Measurements from ENCODE around the gene SPATA32. TPM values are rescaled to one million over a fixed set of nuclear protein-coding genes. Genes with fewer than 3 reads are reported as not detected.
A peak's percentile ranks its signal among the peaks of the same experiment; 100 is the strongest.

The SPATA32 gene
- total RNA-seq, 1 donor from 2014 or later, result not detected

DNA sequence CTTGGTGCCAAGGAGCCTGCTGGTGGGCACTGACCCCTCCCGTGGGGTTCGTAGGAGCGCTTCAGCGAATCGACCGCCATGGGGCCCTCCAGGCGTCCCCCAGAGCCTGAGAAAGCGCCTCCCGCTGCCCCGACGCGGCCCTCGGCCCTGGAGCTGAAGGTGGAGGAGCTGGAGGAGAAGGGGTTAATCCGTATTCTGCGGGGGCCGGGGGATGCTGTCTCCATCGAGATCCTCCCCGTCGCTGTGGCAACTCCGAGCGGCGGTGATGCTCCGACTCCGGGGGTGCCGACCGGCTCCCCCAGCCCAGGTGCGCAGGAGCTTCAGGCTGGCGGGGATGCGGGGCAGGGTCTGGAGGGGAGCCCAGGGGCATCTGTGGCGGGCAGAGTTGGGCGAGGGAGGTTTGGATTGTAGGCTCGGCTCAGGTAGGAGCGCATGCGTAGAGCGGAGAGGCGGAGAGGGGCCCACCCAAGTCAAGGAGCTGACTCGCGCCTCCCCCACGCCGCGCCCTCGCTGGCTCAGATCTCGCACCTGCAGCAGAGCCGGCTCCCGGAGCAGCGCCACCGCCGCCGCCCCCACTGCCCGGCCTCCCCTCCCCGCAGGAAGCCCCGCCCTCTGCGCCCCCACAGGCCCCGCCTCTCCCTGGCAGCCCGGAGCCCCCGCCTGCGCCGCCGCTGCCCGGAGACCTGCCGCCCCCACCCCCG lies 20.4 kb downstream of the SPATA32 start:
- Mint-ChIP-seq H3K27me3 (peaks cover 50% of the 10 kb centered on the region), H3K4me3 (peak overlapping the region; percentile 86), H3K4me1 (ENCODE audit: unreplicated experiment) (peaks cover 2% of the 10 kb centered on the region), H3K9me3 (no peaks in the 10 kb centered on the region), H3K27ac (peak overlapping the region; percentile 75), H3K36me3 (no peaks in the 10 kb centered on the region)
- no peak for DNase-seq (ENCODE audit: extremely low spot score, unreplicated experiment)
- TF ChIP-seq, protein P1, sequence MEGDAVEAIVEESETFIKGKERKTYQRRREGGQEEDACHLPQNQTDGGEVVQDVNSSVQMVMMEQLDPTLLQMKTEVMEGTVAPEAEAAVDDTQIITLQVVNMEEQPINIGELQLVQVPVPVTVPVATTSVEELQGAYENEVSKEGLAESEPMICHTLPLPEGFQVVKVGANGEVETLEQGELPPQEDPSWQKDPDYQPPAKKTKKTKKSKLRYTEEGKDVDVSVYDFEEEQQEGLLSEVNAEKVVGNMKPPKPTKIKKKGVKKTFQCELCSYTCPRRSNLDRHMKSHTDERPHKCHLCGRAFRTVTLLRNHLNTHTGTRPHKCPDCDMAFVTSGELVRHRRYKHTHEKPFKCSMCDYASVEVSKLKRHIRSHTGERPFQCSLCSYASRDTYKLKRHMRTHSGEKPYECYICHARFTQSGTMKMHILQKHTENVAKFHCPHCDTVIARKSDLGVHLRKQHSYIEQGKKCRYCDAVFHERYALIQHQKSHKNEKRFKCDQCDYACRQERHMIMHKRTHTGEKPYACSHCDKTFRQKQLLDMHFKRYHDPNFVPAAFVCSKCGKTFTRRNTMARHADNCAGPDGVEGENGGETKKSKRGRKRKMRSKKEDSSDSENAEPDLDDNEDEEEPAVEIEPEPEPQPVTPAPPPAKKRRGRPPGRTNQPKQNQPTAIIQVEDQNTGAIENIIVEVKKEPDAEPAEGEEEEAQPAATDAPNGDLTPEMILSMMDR (conservative IDR thresholded peaks at IDR 0.05), result no peak

DNA sequence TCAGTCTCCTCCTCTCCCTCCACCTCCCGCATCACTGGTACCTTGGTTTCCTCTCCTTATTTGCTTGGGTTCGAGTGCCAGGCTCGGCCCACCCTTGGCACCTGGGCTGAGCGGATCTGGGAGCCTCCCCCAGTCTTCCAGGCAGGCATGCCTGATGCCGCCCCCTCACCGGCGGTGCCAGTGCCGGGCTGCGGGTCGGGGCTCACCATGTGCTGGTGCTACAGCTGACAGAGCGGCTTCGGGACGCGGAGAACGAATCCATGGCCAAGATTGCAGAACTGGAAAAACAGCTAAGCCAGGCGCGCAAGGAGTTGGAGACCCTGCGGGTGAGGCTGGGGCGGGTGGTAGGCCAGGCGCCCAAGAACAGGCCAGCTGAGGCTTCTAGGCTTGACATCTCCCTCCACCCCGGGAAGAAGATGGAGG lies 21.0 kb downstream of the SPATA32 start:
- Mint-ChIP-seq H3K36me3 (no peaks in the 10 kb centered on the region), H3K27me3 (peaks cover 50% of the 10 kb centered on the region), H3K9me3 (no peaks in the 10 kb centered on the region), H3K27ac (peak overlapping the region; percentile 75), H3K4me1 (ENCODE audit: unreplicated experiment) (no peaks in the 10 kb centered on the region), H3K4me3 (peak overlapping the region; percentile 86)
- TF ChIP-seq, protein P1 (conservative IDR thresholded peaks at IDR 0.05), result no peak
- DNase-seq (ENCODE audit: extremely low spot score, unreplicated experiment), result no peak

DNA sequence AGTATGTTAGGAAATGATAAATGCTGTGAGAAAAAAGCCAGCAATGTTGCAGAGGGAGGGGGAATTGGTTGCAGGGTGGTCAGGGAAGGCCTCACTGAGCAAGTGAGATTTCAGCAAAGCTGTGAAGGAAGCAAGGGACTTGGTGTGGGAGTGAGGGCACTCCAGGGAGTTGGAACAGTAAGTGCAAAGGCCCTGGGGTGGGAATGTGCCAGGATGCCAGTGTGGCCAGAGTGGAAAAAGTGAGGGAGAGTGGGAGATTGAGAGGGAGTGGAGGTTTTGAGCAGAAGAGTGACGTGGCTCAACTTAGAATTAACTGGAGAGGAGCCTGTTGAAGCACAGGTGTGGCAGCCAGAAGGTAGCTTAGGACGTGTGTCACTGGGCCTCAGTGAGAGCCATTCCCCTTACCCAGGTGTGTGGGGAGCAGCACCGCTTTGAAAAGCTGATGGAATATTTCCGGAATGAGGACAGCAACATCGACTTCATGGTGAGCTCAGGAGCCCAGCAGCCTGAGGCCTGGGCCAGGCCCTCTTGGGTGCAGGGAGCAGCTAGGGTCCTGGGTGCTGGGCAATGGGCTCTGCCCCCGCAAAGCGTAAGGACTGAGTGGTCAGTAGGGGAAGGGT lies 23.6 kb downstream of the SPATA32 start:
- Mint-ChIP-seq H3K4me3 (peak overlapping the region; percentile 4), H3K36me3 (no peaks in the 10 kb centered on the region), H3K27ac (no peak overlapping the region), H3K9me3 (no peaks in the 10 kb centered on the region), H3K27me3 (peaks cover 69% of the 10 kb centered on the region), H3K4me1 (ENCODE audit: unreplicated experiment) (no peaks in the 10 kb centered on the region)
- DNase-seq (ENCODE audit: extremely low spot score, unreplicated experiment), result no peak
- TF ChIP-seq, protein P1 (conservative IDR thresholded peaks at IDR 0.05), result no peak

DNA sequence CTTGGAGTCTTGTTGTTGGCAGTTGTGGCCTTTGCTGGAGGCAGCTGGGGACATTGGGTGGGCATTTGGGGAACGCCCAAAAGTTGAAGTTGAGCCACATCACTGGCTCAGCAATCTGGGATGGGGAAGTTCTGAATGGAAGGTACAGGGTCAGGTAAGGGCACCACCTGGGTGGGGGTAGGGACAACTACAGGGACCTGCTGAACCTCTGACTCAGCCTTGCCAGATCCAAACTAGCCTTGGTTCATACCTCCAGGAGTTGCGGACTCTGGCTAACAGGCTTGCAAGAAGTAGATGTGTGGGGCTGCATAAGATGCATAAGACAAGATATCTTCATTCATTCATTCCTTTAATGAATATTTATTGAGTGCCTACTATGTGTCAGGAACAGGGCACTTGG lies 24.2 kb downstream of the SPATA32 start:
- DNase-seq (ENCODE audit: extremely low spot score, unreplicated experiment), result no peak
- Mint-ChIP-seq H3K36me3 (no peaks in the 10 kb centered on the region), H3K27ac (no peak overlapping the region), H3K27me3 (peaks cover 68% of the 10 kb centered on the region), H3K4me1 (ENCODE audit: unreplicated experiment) (no peaks in the 10 kb centered on the region), H3K9me3 (no peaks in the 10 kb centered on the region), H3K4me3 (peak overlapping the region; percentile 4)
- TF ChIP-seq, protein P1 (conservative IDR thresholded peaks at IDR 0.05), result no peak

DNA sequence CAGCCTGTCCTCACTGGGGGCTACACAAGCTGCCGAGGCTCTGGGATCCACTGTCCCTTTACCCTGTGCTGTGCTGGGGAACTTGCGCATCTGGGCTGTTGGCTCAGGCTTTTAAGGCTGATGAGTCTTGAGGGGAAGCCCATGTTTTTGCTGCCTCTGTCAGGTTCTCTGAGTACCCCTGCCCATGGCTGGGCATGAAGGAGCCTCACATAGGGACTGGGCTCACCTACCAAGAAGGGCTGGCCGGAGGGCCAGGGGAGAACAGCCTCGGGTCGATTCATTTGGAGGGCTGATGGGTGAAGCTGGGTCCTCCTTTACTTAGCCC lies 25.6 kb downstream of the SPATA32 start:
- H3K4me1 Mint-ChIP-seq (ENCODE audit: unreplicated experiment), result no peaks in the 10 kb centered on the region
- TF ChIP-seq, protein P1 (conservative IDR thresholded peaks at IDR 0.05), result no peak
- H3K36me3 Mint-ChIP-seq, result no peaks in the 10 kb centered on the region
- H3K4me3 Mint-ChIP-seq, result no peak overlapping the region
- no peaks in the 10 kb centered on the region for H3K9me3 Mint-ChIP-seq
- DNase-seq (ENCODE audit: extremely low spot score, unreplicated experiment), result no peak
- peaks cover 66% of the 10 kb centered on the region for H3K27me3 Mint-ChIP-seq
- no peak overlapping the region for H3K27ac Mint-ChIP-seq
